Prostate gland (tissue), 2 donors: Measurements from ENCODE around the gene DEGS1.

Source experiments
- POLR2AphosphoS5 ChIP-seq: sonication (generic); formaldehyde crosslinking; IDR thresholded peaks from one replicate; pipeline ENCODE4 v1.6.1; 2017; ENCODE audit warnings: antibody characterized with exemption
- TF ChIP-seq, protein P1 (sequence below), 4 experiments: fragments of 200-600 bp in 2 of 4; fragments of 450-650 bp in 2 of 4; sonication (generic) in 2 of 4; IDR thresholded peaks; 1 replicate in 3 of 4; 2 replicates in 1 of 4; pipeline ENCODE4 v1.5.1; 2016 to 2019; ENCODE audit warnings: antibody characterized with exemption in 4 of 4, mild to moderate bottlenecking in 2 of 4, moderate library complexity in 2 of 4

DNA sequence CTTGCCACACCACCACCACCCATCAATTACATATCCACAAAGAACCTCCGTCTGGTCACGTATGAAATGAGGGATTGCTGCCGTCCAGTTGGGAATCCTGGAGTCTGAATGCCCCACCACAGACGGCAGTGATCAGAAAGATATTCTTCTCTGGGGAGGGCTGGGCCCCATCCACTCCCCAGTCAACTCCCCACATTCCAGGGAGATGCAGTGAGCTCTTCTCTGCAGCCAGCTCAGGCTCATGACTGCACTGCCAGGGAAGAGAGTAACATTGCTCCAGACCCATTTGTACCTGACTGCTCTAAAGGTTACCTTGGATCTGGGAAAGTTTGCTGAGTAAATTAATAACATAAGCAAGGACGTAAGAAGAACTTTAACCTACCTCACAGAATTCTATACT is 18.3 kb downstream of the DEGS1 start:
- TF ChIP-seq, protein P1, sequence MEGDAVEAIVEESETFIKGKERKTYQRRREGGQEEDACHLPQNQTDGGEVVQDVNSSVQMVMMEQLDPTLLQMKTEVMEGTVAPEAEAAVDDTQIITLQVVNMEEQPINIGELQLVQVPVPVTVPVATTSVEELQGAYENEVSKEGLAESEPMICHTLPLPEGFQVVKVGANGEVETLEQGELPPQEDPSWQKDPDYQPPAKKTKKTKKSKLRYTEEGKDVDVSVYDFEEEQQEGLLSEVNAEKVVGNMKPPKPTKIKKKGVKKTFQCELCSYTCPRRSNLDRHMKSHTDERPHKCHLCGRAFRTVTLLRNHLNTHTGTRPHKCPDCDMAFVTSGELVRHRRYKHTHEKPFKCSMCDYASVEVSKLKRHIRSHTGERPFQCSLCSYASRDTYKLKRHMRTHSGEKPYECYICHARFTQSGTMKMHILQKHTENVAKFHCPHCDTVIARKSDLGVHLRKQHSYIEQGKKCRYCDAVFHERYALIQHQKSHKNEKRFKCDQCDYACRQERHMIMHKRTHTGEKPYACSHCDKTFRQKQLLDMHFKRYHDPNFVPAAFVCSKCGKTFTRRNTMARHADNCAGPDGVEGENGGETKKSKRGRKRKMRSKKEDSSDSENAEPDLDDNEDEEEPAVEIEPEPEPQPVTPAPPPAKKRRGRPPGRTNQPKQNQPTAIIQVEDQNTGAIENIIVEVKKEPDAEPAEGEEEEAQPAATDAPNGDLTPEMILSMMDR (IDR thresholded peaks at IDR 0.05) = no peak
- TF ChIP-seq POLR2AphosphoS5 = no peak
